Stimulated activated CD4-positive, alpha-beta T cell treated with anti-CD3 and anti-CD28 coated beads, Interleukin-12 subunit alpha, Interleukin-12 subunit beta, amount 100 ng/mL, for 24 hours (primary cell): ENCODE results near the gene B9D2.

Experiments used
- DNase-seq, 2 experiments: peaks; one replicate each; pipeline ENCODE4 v3.0.0-alpha.2; 2020; ENCODE audit warnings: low read depth in 2 of 2

Gene B9D2

GRCh38 chr19:41309180-41310032 lies 54.5 kb downstream of the B9D2 start:
- no peak for DNase-seq

- peak; percentile 86 to 96 for DNase-seq
Measured at GRCh38 chr19:41308450-41309179, 55.3 kb downstream of the B9D2 start.

GRCh38 chr19:41307954-41308449 lies 55.9 kb downstream of the B9D2 start:
- DNase-seq = no peak

GRCh38 chr19:41307090-41307875 lies 56.7 kb downstream of the B9D2 start:
- no peak for DNase-seq

- no peak for DNase-seq
Measured at GRCh38 chr19:41305927-41306793, 57.8 kb downstream of the B9D2 start.

GRCh38 chr19:41304706-41305483 lies 59.1 kb downstream of the B9D2 start:
- DNase-seq = no peak
